Stomach (tissue), 9 donors: Measurements from ENCODE around the gene TRDMT1. TPM values are rescaled to one million over a fixed set of nuclear protein-coding genes. Genes with fewer than 3 reads are reported as not detected.

ENCODE experiments used
- DNase-seq, 2 donors: peaks; one replicate each; pipeline versions ENCODE4 v3.0.0 to v3.0.0-alpha.2; 2013 to 2019
- H3K27ac ChIP-seq, 5 donors: fragments of 200-600 bp in 4 of 5; sonication (generic) in 4 of 5; one replicate each; pipeline ENCODE4 v1.5.1; 2013 to 2019; ENCODE audit warnings: mild to moderate bottlenecking in 1 of 5, moderate library complexity in 1 of 5
- H3K27me3 ChIP-seq, 3 donors: fragments of 200-600 bp; sonication (generic); one replicate each; pipeline ENCODE4 v1.5.1; 2017 to 2019; ENCODE audit warnings: mixed run types in 1 of 3
- H3K36me3 ChIP-seq, 4 donors: fragments of 200-600 bp; sonication (generic); 1 replicate in 3 of 4; 2 replicates in 1 of 4; pipeline ENCODE4 v1.5.1; 2016 to 2019
- H3K4me1 ChIP-seq, 4 donors: fragments of 200-600 bp; sonication (generic); one replicate each; pipeline ENCODE4 v1.5.1; 2016 to 2019
- H3K4me3 ChIP-seq, 4 donors: fragments of 200-600 bp; sonication (generic) in 3 of 4; one replicate each; pipeline ENCODE4 v1.5.1; 2016 to 2019; ENCODE audit warnings: mild to moderate bottlenecking in 1 of 4
- H3K9me3 ChIP-seq, 4 donors: fragments of 200-600 bp; sonication (generic); one replicate each; pipeline ENCODE4 v1.5.1; 2016 to 2019
- EP300 ChIP-seq: sonication (generic); formaldehyde crosslinking; IDR thresholded peaks from one replicate; pipeline ENCODE4 v1.6.1; 2017; ENCODE audit warnings: antibody characterized with exemption
- POLR2A ChIP-seq, 4 donors: fragments of 450-650 bp; IDR thresholded peaks; one replicate each; pipeline ENCODE4 v1.6.1; 2016; ENCODE audit warnings: antibody characterized with exemption in 4 of 4, control low read depth in 2 of 4, mild to moderate bottlenecking in 1 of 4, moderate library complexity in 1 of 4
- POLR2AphosphoS5 ChIP-seq, 3 donors: sonication (generic); formaldehyde crosslinking; IDR thresholded peaks; one replicate each; pipeline ENCODE4 v1.6.1; 2016; ENCODE audit warnings: antibody characterized with exemption in 3 of 3
- WGBS, 5 donors: extraction: QIAGEN DNeasy Blood & Tissue Kit in 3 of 5; methylation state at CpG; one replicate each; pipeline versions ENCODE4 v1.1.5 to v1.1.7; 2013 to 2018; 5-methylcytosine and 5-hydroxymethylcytosine counted together
- intact Hi-C: fragments of 100-400 bp; cut with DNase I; formaldehyde crosslinking; loops from one replicate; pipeline ENCODE4 v1.15.1; 2023; ENCODE audit warnings: low total_unique reads
- polyA plus RNA-seq, 3 donors: library from polyadenylated mRNA; stranded (reverse); fragments of 200-250 nt; gene quantifications; one replicate each; pipeline ENCODE4 v1.2.3, GENCODE V29; 2013
- total RNA-seq, 5 donors: library from RNA; depleted of rRNA; stranded (reverse); fragments of >200 nt; gene quantifications; one replicate each; pipeline versions ENCODE4 v1.1.0 to v1.2.3, GENCODE V29; 2014 to 2016
- TF ChIP-seq, protein P1 (sequence below), 7 experiments: fragments of 450-650 bp in 4 of 7; fragments of 200-600 bp in 3 of 7; sonication (generic) in 3 of 7; IDR thresholded peaks; one replicate each; pipeline ENCODE4 v1.5.1; 2016 to 2019; ENCODE audit warnings: antibody characterized with exemption in 7 of 7, control low read depth in 2 of 7, mild to moderate bottlenecking in 1 of 7
- donor health status: healthy with polysubstance abuse.
- donor health status: Bipolar disorder and iron deficiency.
- donor health status: healthy.

Gene TRDMT1
- total and polyA plus RNA-seq, 8 donors = 1.4 to 44.9 (median 4.2) TPM

DNA sequence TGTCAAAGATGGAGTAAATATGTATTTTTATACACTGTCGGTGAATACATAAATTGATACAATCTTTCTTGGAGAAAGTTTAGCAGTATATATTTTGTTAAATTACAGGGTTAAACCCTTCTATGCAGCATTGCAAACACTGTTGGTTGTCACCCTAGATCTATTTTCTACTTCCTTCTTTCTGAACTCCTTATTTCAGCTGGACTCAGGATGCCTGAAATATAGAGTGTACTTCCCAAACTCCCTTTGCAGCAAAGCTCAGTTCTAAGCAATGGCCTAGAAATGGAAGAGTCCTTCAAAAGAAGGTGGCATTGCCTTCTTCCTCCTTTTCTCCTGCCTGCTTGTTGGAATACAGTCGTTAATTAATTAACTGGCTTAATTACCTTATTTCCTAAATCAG, 92.4 kb downstream of the TRDMT1 start:
- 85 to 97% (median 96%) methylated on average over 2 of the region's 2 CpGs for WGBS, 5 donors
- Histone ChIP-seq H3K4me1 (no peaks in the 10 kb centered on the region), H3K27ac (no peak overlapping the region), H3K9me3 (no peaks in the 10 kb centered on the region), H3K27me3 (no peaks in the 10 kb centered on the region), H3K4me3 (no peak overlapping the region), H3K36me3 (no peaks in the 10 kb centered on the region)
- no peak for DNase-seq
- TF ChIP-seq, protein P1, sequence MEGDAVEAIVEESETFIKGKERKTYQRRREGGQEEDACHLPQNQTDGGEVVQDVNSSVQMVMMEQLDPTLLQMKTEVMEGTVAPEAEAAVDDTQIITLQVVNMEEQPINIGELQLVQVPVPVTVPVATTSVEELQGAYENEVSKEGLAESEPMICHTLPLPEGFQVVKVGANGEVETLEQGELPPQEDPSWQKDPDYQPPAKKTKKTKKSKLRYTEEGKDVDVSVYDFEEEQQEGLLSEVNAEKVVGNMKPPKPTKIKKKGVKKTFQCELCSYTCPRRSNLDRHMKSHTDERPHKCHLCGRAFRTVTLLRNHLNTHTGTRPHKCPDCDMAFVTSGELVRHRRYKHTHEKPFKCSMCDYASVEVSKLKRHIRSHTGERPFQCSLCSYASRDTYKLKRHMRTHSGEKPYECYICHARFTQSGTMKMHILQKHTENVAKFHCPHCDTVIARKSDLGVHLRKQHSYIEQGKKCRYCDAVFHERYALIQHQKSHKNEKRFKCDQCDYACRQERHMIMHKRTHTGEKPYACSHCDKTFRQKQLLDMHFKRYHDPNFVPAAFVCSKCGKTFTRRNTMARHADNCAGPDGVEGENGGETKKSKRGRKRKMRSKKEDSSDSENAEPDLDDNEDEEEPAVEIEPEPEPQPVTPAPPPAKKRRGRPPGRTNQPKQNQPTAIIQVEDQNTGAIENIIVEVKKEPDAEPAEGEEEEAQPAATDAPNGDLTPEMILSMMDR (IDR thresholded peaks at IDR 0.05) = no peak
- TF ChIP-seq EP300 (no peak), POLR2A (IDR thresholded peaks at IDR 0.05) (no peak), POLR2AphosphoS5 (IDR thresholded peaks at IDR 0.05) (no peak)
- intact Hi-C loops = no loop called here

DNA sequence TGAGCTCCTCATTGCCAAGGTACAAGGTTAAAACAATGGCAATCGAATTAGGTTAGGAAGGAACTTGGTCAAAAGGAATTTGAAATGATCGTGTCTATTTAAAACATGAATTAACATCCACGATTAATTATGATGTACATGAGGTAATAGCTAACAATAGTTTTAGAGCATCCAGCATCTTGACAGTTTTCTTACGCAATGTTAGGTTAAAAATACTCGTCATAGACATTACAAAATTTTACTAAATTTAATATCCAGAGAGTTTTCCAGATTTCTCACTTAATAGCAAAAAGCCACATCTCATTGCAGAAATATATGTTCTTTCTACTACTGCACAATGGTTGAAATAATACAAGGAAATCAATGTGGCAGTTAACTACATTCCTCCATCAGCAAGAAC, 94.5 kb downstream of the TRDMT1 start:
- no peaks in the 10 kb centered on the region for H3K4me1 ChIP-seq
- intact Hi-C loops = no loop called here
- DNase-seq = no peak
- no peak overlapping the region for H3K4me3 ChIP-seq
- TF ChIP-seq POLR2A (IDR thresholded peaks at IDR 0.05) (no peak), EP300 (no peak), POLR2AphosphoS5 (IDR thresholded peaks at IDR 0.05) (no peak)
- TF ChIP-seq, protein P1 (IDR thresholded peaks at IDR 0.05) = no peak
- H3K9me3 ChIP-seq = no peaks in the 10 kb centered on the region
- H3K27ac ChIP-seq = no peak overlapping the region
- H3K27me3 ChIP-seq = no peaks in the 10 kb centered on the region
- WGBS, 5 donors = 88 to 94% (median 90%) methylated on average over 5 of the region's 5 CpGs
- no peaks in the 10 kb centered on the region for H3K36me3 ChIP-seq

DNA sequence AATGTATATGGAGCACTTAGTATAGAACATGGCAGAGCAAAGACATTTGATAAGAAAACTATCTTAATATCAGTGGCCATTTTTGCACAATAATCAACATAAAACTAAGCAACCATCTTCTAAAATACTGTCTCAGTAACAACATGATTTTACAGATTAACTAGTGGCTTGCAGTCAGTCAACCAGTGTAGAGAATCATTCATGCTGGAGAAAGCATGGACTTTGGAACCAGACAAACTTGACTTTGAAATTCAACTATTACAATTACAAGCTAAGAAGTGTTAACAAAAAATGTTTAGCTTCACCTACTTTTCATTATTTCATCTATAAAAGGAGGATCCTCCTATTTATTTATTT, 99.6 kb downstream of the TRDMT1 start:
- H3K4me3 ChIP-seq = no peak overlapping the region
- H3K4me1 ChIP-seq = no peaks in the 10 kb centered on the region
- intact Hi-C loops = no loop called here
- DNase-seq = no peak
- no peak overlapping the region for H3K27ac ChIP-seq
- TF ChIP-seq EP300 (no peak), POLR2AphosphoS5 (IDR thresholded peaks at IDR 0.05) (no peak)
- TF ChIP-seq, protein P1 (IDR thresholded peaks at IDR 0.05) = no peak
- H3K9me3 ChIP-seq = no peaks in the 10 kb centered on the region
- H3K36me3 ChIP-seq = no peaks in the 10 kb centered on the region
- no peaks in the 10 kb centered on the region for H3K27me3 ChIP-seq

DNA sequence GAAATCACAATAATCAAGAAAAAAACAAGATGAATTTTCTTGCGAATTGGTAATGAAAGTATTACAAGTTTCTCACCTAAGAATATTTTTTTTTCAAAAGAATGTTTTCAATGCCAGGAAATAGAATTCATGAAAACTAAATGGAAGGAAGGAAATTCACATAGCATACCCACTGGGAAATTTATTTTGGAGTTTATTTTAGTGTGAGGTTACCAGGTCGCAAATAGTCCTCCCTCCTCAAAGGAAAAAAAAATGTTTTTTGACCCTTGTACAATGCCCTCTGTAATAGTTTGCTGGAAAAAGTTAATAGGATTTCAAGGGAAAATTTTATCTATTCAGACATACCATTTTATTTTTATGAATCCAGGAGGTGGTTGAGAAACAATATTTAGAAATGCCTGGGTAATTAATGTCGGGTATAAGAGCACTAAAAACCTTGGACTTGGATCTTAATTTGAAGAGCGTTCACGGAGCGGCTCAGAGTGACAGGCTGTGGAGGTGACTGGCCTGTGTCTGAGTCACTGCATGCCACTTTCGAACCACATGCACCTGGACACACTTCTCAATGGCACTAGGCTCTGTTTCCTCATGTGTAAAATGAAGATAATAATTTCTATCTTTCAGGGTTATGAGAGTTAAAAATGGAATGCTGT, 100.1 kb downstream of the TRDMT1 start:
- no peaks in the 10 kb centered on the region for H3K27me3 ChIP-seq
- no peak for DNase-seq
- intact Hi-C loops = no loop called here
- no peaks in the 10 kb centered on the region for H3K36me3 ChIP-seq
- H3K4me1 ChIP-seq = no peaks in the 10 kb centered on the region
- no peak for TF ChIP-seq POLR2A (IDR thresholded peaks at IDR 0.05)
- no peak for TF ChIP-seq EP300
- TF ChIP-seq POLR2AphosphoS5 (IDR thresholded peaks at IDR 0.05) = no peak
- TF ChIP-seq, protein P1 (IDR thresholded peaks at IDR 0.05) = no peak
- no peaks in the 10 kb centered on the region for H3K9me3 ChIP-seq
- H3K27ac ChIP-seq = peak overlapping the region in 1 of 5 donors; percentile 3
- 77 to 85% (median 83%) methylated on average over 7 of the region's 7 CpGs for WGBS, 5 donors
- no peak overlapping the region for H3K4me3 ChIP-seq
